ENCODE results near the gene NSUN6.

GRCh38 chr10:18594574-18595156 lies 56.7 kb downstream of the NSUN6 start:
- no peak for TF ChIP-seq CTCF (IDR thresholded peaks at IDR 0.05)
- no peak for TF ChIP-seq EP300 (IDR thresholded peaks at IDR 0.05)
- TF ChIP-seq POLR2A (IDR thresholded peaks at IDR 0.05) = no peak
- no peak for TF ChIP-seq POLR2AphosphoS5 (IDR thresholded peaks at IDR 0.05)
